ENCODE measurements around the gene MTCL1. TPM values are rescaled to one million over a fixed set of nuclear protein-coding genes. Genes with fewer than 3 reads are reported as not detected.

Gene MTCL1
- total RNA-seq, 1 experiment from 2014 or later: 3.8 TPM

DNA sequence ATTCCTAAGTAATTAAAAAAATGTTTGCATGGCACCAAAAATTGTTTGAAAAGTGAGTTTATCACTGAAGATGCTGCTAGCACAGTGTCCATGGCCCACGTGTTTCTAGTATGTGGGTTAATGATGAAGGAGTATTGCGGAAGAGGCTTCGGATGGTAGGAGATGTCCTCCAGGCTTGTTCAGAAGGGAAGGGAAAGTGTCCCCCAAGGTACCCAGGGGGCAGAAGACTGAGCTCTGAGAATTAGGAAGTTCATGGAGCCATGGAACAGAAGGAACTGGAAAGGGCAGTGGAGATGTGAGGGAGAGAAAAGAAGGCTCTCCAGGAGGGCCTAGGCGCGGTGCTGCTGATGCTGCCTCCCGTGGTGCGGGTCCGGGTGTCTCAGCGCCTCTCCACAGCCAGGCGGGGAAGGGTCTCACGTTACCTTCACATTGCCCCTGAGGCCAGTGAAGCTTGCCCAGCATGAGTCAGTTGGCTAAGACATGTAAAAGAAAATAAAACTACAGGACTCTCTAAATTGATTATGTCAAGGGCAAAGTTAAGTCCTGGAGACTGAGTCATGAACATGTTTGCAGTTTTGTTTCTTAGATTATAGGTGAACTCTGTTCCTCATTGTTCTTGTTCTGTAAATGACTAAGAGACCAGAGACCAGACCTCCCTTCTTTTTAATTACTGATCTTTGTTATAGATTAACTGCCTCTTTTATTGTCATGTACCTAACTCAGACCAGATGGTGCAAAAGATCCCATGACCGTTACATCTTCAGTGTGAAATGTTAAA is 89.0 kb downstream of the MTCL1 start:
- no peak for DNase-seq (ENCODE audit: low read depth, low spot score)
- in situ Hi-C loops (cut with HindIII; ENCODE audit: low pct_unique_long_range_greater_than_20kb, low sequenced_read_pairs): no loop called here

DNA sequence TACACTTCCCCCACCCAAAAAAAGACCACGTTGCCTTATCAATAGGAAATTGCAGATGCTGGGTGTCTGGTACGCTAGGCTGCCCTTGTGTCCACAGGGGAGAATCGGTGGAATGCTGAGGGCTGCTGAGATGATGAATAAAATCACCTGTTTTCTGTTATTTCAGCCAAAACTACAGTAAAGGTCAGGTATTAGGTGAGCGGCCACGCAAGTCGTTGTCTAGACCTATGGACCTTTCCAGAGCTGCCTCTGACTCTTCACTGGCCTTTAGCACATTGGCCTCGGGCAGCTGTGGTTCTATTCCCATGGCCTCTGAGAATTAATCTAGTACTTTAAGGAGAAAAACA is 89.6 kb downstream of the MTCL1 start:
- in situ Hi-C loops (cut with HindIII; ENCODE audit: low pct_unique_long_range_greater_than_20kb, low sequenced_read_pairs): no loop called here
- DNase-seq (ENCODE audit: low read depth, low spot score): no peak

DNA sequence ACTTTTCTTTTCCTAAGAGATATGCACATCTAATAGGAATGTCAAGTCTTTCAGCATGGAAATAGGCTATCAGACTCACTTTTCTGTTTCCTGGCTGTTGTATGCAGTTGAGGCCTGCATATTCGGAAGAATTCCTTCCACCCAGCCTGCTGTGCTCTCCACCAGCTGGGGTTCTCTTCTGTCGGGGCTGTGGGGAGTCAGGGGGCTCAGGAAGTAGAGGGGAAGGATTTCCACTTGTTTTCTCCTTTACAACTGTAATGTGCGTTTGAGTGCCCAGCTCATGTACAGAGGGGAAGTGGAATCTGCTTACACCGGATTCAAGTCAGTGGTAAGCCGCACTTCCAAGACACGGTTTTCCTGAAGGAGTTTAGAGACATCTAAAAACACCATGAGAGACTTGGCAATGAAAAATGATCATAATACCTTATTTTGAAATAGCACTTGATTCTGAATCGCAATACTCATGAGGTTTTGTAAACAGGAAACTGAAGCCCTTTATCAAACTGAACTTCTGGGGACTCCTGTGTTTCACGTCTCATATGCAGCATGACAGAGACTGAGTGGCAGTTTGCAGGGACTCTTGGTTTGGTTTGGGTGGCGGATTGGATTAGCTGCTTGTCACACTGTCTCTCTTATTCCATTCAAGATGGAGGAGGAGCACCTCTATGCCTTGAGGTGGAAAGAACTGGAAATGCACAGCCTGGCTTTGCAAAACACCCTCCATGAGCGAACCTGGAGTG is 90.4 kb downstream of the MTCL1 start:
- in situ Hi-C loops (cut with HindIII; ENCODE audit: low pct_unique_long_range_greater_than_20kb, low sequenced_read_pairs): no loop called here
- DNase-seq (ENCODE audit: low read depth, low spot score): no peak

DNA sequence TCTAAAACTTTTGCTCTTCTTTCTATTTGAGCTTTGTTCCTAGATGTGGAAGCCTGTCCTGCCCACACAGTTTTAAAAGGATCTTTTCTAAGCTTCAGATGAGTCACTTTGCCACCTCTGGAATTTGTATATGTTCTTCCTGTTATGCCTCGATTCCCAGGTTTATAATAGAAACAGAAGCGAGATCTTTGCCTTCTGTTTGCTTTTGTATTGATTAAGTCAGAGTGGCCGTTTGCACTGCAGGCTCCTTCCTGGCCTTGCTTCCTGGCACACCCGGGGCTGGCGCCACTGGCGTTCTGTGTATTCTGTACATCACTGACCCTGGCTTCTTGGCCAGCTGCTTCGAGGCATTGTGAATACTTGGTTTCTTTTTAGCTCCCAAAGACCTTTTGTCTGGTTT is 91.8 kb downstream of the MTCL1 start:
- in situ Hi-C loops (cut with HindIII; ENCODE audit: low pct_unique_long_range_greater_than_20kb, low sequenced_read_pairs): no loop called here
- peak; percentile 47 for DNase-seq (ENCODE audit: low read depth, low spot score)

DNA sequence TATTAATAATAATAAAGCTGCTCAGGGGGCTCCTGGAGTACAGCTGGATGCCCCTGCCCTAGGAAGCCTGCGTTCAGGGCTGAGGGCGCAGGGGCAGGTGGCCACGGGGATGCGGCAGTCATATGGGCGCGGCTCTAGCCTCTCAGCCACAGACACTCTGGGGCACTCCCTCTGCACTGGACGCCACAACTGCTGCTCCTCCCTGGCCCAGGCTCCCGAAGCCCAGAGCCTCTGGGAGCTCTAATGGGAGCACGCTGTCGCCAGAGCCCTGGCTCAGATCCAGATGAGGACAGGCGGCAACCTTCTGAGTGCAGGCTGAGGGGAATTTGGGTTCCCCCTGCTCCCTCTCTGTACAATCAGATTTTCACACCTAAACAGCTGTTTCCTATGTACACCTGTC is 93.6 kb downstream of the MTCL1 start:
- in situ Hi-C loops (cut with HindIII; ENCODE audit: low pct_unique_long_range_greater_than_20kb, low sequenced_read_pairs): no loop called here
- DNase-seq (ENCODE audit: low read depth, low spot score): no peak

DNA sequence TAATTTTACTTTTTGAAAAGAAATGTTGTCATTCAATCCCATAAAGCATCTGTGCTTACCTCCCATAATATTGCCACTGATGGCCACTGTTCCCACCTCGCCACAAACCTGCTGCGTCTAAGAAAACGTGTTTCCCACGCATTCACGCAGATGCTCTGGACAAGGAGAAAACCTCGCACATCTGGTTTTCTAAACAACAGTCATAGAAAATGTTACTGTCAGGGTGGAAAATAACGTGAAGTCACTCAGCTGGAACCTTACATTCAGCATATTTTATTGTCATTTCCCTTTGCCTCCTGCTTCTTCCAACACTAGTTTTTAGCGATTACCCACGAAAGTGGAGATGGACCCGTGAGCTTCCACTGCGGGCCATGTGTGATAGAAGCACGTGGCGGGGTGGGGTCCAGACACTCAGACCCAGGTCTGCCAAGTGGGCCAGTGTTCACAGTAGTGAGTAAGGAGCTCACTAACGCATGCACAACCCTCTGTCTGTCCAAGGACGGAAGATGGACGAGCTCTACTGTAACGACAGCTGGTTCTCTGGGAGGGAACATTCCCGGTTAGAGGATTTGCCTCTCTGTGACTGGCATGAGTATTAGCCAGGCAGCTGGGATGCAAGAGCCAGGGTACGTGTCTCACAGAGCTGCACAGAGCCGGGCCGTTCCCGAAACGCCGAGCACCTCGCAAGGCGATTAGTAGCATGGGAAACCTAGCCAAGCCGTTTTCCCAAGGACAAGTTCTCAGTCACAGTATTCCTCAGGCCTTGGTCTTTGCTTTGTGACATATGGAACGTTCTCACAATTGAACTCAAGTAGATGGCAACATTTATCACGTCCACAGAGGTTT is 94.5 kb downstream of the MTCL1 start:
- DNase-seq (ENCODE audit: low read depth, low spot score): no peak
- in situ Hi-C loops (cut with HindIII; ENCODE audit: low pct_unique_long_range_greater_than_20kb, low sequenced_read_pairs): no loop called here

DNA sequence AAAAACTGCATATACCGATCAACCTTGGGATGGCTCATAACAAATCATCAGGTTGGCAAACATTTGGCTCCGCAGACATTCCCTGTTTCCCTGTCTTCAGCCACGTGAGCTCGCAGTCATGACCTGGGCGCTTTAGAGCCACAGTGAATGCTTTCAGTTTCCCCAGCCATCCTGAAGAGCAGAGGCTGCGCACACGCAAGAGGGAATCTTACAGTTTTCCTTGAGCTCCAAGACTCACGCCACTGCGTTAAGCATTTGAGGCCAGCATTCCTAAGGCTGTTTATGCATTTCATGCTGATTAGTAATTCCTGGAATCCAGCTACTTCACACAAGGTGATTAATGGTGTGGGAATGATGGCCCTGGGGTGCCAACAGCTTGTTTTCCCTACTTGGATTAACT is 95.1 kb downstream of the MTCL1 start:
- in situ Hi-C loops (cut with HindIII; ENCODE audit: low pct_unique_long_range_greater_than_20kb, low sequenced_read_pairs): no loop called here
- DNase-seq (ENCODE audit: low read depth, low spot score): no peak

DNA sequence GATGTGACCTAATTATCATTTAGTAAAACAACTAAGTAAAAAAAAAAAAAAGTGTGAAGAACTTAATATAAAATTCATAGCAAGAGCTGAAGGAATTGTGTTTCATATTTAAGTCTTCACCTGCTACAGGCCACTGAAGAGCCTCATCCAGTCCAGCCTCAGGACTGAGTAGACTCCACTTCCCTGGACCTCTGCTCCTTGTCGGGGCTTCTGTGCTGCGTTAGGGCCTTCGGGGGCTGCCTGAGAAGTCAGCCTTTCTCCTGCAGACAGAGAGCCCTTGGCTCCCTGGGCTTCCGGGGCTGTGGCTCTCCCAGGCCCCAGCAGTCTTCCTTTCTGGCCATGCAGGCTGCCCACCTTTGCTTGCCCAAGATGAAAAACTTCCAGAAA is 95.5 kb downstream of the MTCL1 start:
- in situ Hi-C loops (cut with HindIII; ENCODE audit: low pct_unique_long_range_greater_than_20kb, low sequenced_read_pairs): no loop called here
- DNase-seq (ENCODE audit: low read depth, low spot score): no peak

DNA sequence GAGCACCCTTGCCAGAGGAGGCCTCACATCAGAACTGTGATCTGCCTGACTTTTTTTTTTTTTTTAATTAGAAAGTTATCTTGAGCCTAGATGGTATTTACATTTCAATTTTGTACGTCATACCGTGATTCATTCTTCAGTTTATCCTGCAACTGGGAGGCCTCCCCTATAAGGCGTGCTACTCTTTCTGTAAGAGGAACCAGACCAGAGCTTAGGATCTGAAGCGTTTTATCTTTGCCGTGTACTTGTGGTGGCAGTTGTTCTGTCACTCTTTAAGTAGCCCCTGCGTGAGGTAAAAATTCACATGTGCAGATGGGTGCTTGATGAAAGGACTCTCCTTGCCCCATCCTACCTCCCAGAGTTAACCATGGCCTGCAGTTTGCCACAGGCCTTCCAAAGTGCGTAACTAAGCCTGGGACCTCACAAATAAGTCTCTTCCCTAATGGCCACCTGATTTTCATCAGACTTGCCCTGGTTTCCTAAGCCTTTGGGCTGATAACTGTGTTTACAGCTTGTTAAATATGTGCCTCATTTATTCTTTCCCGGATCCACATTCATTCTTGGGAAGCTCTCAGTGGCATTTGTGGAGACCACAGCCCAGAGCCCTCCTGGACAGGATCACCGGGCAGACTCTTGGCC is 96.0 kb downstream of the MTCL1 start:
- in situ Hi-C loops (cut with HindIII; ENCODE audit: low pct_unique_long_range_greater_than_20kb, low sequenced_read_pairs): no loop called here
- DNase-seq (ENCODE audit: low read depth, low spot score): no peak

DNA sequence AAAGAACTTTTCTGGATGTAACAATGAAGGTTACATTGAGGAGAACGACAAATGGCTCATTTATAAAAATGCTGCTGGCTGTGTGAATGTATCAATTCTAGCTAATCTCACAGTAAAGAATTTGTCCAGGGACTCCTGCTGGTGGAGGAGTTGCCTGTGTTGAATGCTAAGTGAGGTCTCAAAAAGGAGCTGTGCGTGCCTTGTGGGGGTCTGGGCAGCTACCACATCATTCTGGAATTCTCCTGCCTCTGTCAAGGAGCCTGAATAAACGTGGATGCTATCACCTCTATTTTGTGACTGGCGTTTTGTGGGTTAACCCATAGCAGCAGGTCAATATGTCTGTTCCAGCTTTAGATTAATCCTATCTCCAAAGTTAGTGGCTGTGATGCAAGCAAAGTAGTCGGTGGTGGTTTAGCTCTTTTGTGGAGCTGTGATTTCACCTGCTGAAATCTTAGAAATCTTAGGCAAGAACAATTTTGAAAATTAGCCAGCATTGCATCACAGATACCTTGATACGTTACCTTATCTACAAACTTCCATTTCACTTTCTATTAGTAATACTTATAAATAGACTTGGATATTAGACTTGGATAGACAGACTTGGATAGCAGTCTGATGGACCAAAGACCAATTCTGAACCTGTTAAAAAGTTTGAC is 96.8 kb downstream of the MTCL1 start:
- no peak for DNase-seq (ENCODE audit: low read depth, low spot score)
- in situ Hi-C loops (cut with HindIII; ENCODE audit: low pct_unique_long_range_greater_than_20kb, low sequenced_read_pairs): no loop called here

DNA sequence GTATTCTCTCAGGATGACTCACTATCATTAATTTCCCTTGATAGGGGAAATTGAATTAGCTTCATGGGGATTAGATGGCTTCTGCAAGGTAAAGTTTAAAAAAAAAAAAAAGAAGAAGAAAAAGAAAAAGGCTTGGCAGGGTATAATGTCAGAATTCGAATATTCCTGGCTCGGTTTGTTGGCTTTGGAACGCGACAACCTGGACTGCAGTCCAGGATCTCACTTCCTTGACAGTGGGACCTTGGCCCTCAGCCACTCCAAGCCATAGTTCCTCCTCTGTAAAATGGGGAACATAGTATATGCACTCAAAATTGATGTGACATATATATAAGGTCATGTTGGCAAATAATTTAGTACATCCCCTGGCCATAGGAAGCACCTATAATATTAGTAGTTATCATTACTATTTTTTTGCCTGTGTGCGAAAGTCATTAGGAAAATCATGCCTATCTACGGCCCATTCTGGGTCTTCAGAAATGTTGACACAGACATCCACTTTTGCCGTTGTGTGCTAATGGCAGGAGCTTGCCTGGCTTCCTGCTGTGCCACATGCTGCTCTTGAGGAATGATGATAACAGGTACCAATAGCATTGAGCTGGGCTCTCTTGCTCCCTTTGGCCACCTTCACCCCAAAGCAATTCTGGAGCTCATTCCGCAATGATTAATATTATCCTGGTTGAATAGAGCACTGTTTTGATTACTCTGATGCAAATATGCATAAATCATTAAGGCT is 97.9 kb downstream of the MTCL1 start:
- in situ Hi-C loops (cut with HindIII; ENCODE audit: low pct_unique_long_range_greater_than_20kb, low sequenced_read_pairs): no loop called here
- no peak for DNase-seq (ENCODE audit: low read depth, low spot score)

DNA sequence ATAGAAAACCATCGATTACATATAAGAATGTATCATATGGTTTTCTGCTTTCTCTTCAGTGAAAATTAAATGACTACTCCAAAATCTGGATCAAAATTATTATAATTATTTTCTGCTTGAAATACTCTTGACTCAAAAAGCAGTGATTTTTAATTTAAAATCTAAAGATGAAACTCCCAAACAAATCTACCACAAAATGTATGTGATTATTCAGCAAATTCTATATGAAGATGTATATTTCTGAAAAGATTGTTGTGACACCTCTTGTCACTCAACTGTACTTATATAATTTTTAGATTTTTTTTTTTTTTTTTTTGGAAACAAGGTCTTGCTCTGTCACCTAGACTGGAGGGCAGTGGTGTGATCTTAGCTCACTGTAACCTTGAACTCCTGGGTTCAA is 98.6 kb downstream of the MTCL1 start:
- in situ Hi-C loops (cut with HindIII; ENCODE audit: low pct_unique_long_range_greater_than_20kb, low sequenced_read_pairs): no loop called here
- no peak for DNase-seq (ENCODE audit: low read depth, low spot score)

DNA sequence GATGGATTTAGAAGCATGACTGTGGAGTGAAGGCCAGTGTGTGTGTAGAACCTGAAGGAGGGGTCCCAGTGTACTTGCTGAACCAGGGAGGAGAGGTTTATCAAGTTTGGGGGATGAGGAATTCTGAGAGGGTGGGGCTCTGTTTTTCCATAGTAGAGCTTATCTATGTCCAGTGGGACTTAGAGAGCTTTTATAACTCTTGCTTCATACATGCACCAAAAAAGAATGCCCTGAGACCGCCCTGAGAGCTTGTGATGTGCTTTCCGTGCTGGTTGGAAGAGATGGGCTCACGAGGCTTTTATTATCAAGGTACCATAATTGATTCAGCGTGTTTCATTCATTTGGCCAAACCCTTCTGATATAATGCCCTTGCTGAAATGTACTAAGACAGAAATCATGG is 100.2 kb downstream of the MTCL1 start:
- DNase-seq (ENCODE audit: low read depth, low spot score): no peak
- in situ Hi-C loops (cut with HindIII; ENCODE audit: low pct_unique_long_range_greater_than_20kb, low sequenced_read_pairs): no loop called here

DNA sequence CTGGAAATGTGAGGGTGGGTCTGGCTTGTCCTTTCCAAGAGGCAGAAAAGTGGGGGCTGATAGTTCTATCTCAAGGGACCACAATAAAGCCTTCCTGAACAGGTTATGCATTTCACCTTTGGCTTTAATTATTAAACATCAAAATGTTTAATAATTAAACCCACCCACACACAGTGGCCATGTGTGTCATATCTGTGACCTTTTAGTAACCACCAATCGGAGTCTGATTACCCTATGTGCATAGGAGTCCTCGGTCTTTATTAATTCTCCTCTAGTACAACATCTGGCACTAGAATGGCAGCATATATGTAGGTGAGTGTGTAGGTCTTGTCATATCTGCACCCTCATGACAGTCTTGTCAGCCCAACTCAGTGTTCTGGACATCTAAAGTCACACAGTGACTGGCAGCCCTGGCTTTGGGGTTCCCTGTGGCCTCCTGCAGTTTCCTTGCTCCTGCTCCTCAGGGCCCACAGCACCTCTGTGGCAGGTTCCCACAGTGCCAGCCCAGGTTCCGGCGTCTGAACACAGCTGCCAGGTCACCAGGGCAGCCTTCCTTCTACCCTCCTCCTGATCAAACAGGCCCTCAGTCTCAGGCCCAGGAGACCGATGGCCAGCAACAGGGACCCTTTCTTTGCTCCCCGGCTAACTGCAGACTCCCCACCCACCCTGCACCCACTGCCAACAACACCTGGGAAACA is 100.9 kb downstream of the MTCL1 start:
- in situ Hi-C loops (cut with HindIII; ENCODE audit: low pct_unique_long_range_greater_than_20kb, low sequenced_read_pairs): no loop called here
- DNase-seq (ENCODE audit: low read depth, low spot score): no peak

DNA sequence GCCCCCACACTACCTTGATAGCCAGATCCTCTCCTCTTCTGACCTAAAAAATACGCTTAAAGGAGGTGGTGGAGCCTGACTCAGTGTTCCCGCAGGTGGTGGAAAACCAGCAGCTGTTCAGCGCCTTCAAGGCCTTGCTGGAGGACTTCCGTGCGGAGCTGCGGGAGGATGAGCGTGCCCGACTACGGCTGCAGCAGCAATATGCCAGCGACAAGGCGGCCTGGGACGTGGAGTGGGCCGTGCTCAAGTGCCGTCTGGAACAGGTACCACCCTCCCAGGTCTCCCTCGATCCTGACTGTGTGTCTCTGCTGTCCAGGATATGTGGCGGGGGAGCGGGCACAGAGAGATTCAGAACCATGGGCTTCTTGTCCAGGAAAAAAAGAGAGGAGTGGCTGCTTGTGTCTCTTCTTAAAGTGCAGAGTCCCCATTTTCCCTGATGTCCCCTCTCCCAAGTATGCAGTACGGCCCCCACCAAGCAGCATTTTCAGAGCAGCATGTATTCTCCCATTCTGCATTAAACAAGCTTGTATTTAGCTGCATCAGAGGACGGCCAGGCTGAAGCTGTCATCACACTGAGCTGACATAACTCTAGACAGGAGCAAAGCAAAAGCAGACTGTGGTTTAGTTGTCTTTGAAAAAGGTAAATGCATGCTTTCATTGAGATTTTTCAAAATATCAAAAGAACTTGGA is 101.6 kb downstream of the MTCL1 start:
- in situ Hi-C loops (cut with HindIII; ENCODE audit: low pct_unique_long_range_greater_than_20kb, low sequenced_read_pairs): no loop called here
- no peak for DNase-seq (ENCODE audit: low read depth, low spot score)

DNA sequence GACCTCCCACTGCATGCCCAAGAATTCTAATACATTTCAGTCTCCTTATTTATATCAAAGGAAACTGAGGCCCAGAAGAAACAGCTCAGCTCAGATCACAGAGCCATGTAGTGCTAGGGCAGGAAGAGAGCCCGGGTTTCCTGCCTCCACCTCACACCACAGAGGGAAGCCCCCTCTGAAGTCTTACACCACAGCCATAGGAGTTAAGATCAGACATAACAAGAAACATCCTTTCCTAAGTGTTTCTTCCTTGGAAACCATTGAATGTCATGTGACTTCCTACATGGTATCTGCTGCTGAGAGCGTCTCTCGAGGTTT is 102.1 kb downstream of the MTCL1 start:
- in situ Hi-C loops (cut with HindIII; ENCODE audit: low pct_unique_long_range_greater_than_20kb, low sequenced_read_pairs): no loop called here

More for the DNA sequence above, 102.1 kb downstream of the MTCL1 start:
- DNase-seq (ENCODE audit: low read depth, low spot score): no peak

All from SK-MEL-5 (cell line).